ENCODE results near the gene ALG8. TPM values are rescaled to one million over a fixed set of nuclear protein-coding genes. Genes with fewer than 3 reads are reported as not detected.

ALG8 gene
- polyA plus RNA-seq, 1 of the 3 experiments (the other 2 are of a cell fraction), result 42.0 TPM

DNA sequence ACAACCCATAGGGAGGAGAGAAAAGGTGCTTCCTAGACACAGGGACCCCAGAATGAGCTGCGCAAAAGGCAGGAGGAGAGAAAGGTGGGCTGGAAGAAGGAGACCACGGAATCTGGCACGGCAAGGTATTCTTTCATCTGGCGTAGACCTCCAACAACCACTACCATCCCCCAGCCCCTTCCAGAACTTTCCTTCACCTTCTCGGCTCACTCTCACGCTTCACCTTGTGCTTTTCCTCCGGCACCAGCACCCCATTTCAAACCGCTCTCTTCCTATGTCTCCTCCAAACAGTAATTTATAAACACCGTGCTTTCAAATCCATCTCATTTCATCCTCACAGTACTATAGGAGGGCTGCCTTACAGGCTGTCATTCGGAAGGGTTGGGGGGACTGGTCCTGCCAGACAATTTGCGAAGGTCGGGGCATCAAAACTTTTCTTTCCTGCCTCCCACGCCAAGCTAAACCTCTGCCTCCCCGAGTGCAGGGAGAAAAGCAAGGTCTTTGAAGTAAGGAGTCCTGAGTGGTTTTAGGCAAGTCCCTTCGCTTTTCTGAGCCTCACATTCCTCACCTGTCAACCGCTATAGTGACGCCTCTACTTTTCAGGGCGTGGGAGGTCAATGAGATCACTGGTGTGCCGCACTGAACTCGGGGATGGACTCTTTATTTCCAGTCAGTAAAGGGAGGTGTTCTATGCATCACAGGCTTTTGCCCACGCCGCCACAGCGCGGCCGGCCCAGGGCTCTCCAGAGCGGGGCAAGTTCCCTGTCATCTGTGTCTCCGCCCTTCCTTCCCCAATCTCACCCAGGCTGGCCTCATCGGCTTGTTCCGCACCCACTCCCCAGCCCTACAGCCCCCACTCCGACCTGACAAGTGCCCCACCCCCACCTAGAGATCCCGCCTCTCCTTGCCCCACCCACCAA, 48.2 kb upstream of the ALG8 start:
- TF ChIP-seq YY1 (IDR thresholded peaks at IDR 0.05; ENCODE audit: low read depth), result no peak
- no peak for TF ChIP-seq FOXM1 (IDR thresholded peaks at IDR 0.05; ENCODE audit: low read depth)
- TF ChIP-seq TAF1 (IDR thresholded peaks at IDR 0.05; ENCODE audit: borderline replicate concordance, low read depth, low read length), result no peak
- no peak for TF ChIP-seq EP300 (IDR thresholded peaks at IDR 0.05; ENCODE audit: borderline replicate concordance in 1 of 2, low read depth in 1 of 2, low read length in 1 of 2)
- no peak for TF ChIP-seq CHD2 (IDR thresholded peaks at IDR 0.05; ENCODE audit: low read length, partially characterized antibody)
- TF ChIP-seq JUND (IDR thresholded peaks at IDR 0.05), result no peak
- TF ChIP-seq RCOR1 (IDR thresholded peaks at IDR 0.05; ENCODE audit: low read length), result no peak
- no peak for TF ChIP-seq SMC3 (IDR thresholded peaks at IDR 0.05; ENCODE audit: low read depth, low read length)
- no peak; the same call in none of the 2 replicates for TF ChIP-seq MXI1 (IDR thresholded peaks at IDR 0.05; ENCODE audit: low read depth, low read length)
- no peak for TF ChIP-seq FOSL2 (IDR thresholded peaks at IDR 0.05; ENCODE audit: borderline replicate concordance, low read depth)
- TF ChIP-seq TEAD4 (IDR thresholded peaks at IDR 0.05; ENCODE audit: borderline replicate concordance, insufficient read depth), result no peak
- TF ChIP-seq GABPA (IDR thresholded peaks at IDR 0.05; ENCODE audit: low read depth), result no peak
- TF ChIP-seq, protein P1, sequence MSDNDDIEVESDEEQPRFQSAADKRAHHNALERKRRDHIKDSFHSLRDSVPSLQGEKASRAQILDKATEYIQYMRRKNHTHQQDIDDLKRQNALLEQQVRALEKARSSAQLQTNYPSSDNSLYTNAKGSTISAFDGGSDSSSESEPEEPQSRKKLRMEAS (IDR thresholded peaks at IDR 0.05; ENCODE audit: low read depth), result no peak; the same call in 1 of the 2 replicates
- TF ChIP-seq MEF2A (IDR thresholded peaks at IDR 0.05; ENCODE audit: borderline replicate concordance, low read depth), result no peak
- 0 out of 2 replicates have a peak, but pooled peaks cover 6% of the 10 kb centered on the region for H4K20me1 ChIP-seq (ENCODE audit: insufficient read depth)
- ChIA-PET POLR2A (interaction anchor here (0.6 to 1.9 kb wide), 7 partner anchors 18 to 387 kb away, joined by 3 to 13 read pairs (median 5); partner anchors contain the start of genes ALG8, GAB2 and NARS2), CTCF (interaction anchor here (1.2 to 1.3 kb wide), 2 partner anchors 40 to 48 kb away, joined by 3 read pairs; partner anchors contain the start of gene ALG8)
- H3K36me3 ChIP-seq (replicated peaks in 1 of 2; ENCODE audit: control insufficient read depth in 1 of 2, insufficient read depth in 2 of 2, low read length in 1 of 2), result peaks cover 0 to 21% of the 10 kb centered on the region in 2 experiments
- peaks cover 5% of the 10 kb centered on the region for H3F3A ChIP-seq (replicated peaks; ENCODE audit: insufficient read depth)
- peak overlapping the region; percentile 83 for H3K4me2 ChIP-seq
- WGBS (ENCODE audit: low lambda C conversion rate), result 31% methylated on average over 28 of the region's 31 CpGs
- DNase-seq, result no peak
- H3K4me1 ChIP-seq (ENCODE audit: control insufficient read depth in 1 of 2, insufficient read depth in 2 of 2, low read depth in 1 of 2, low read length in 1 of 2), result peaks cover 21 to 32% of the 10 kb centered on the region in 2 experiments; a peak in 3 of 4 replicates
- H2AFZ ChIP-seq (ENCODE audit: low read depth), result no peak overlapping the region
- peak overlapping the region; percentile 92 for H3K9ac ChIP-seq
- no peaks in the 10 kb centered on the region for H3K9me2 ChIP-seq
- H3K27ac ChIP-seq (ENCODE audit: low read depth in 2 of 2, low read length in 1 of 2), result peak overlapping the region in 1 of 2 experiments; percentile 80; a peak in 3 of 4 replicates
- peak overlapping the region; percentile 74 to 98 for H3K4me3 ChIP-seq (ENCODE audit: low read depth in 2 of 2, low read length in 1 of 2)
- H3K27me3 ChIP-seq (ENCODE audit: insufficient read depth), result no peaks in the 10 kb centered on the region
- H3K9me3 ChIP-seq, result no peaks in the 10 kb centered on the region
- H3K79me2 ChIP-seq (ENCODE audit: insufficient read depth), result peaks cover 82% of the 10 kb centered on the region

DNA sequence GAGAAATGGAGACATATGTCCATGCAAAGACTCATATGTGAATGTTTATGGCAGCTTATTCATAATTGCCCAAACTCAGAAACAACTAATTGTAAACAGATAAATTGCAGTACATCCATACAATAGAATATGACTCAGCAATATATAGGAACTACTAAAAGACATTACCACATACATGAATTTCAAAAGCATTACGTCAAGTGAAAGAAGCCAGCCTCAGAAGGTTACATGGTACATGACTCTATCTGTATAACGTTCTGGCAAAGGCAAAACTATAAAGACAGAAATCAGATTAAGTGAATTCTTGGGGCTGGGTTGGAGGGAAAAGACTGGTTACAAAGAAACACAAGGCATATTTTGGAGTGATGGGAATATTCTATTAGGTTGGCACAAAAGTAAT, 41.8 kb upstream of the ALG8 start:
- no peak overlapping the region for H3K4me3 ChIP-seq (ENCODE audit: low read depth in 2 of 2, low read length in 1 of 2)
- no peak overlapping the region for H2AFZ ChIP-seq (ENCODE audit: low read depth)
- 72% methylated on average over 2 of the region's 2 CpGs for WGBS (ENCODE audit: low lambda C conversion rate)
- no peaks in the 10 kb centered on the region for H3K9me3 ChIP-seq
- ChIA-PET CTCF (no interaction called here), POLR2A (no interaction called here)
- H4K20me1 ChIP-seq (ENCODE audit: insufficient read depth), result no peaks in the 10 kb centered on the region
- H3K4me2 ChIP-seq, result no peak overlapping the region
- TF ChIP-seq MEF2A (IDR thresholded peaks at IDR 0.05; ENCODE audit: borderline replicate concordance, low read depth), result no peak
- no peak for TF ChIP-seq ELF1 (IDR thresholded peaks at IDR 0.05)
- no peak for TF ChIP-seq FOXJ3 (CRISPR knock-in tag; IDR thresholded peaks at IDR 0.05)
- H3K79me2 ChIP-seq (ENCODE audit: insufficient read depth), result peaks cover 42% of the 10 kb centered on the region; the same call in 1 of the 2 replicates
- H3K36me3 ChIP-seq (replicated peaks in 1 of 2; ENCODE audit: control insufficient read depth in 1 of 2, insufficient read depth in 2 of 2, low read length in 1 of 2), result peaks cover 0 to 21% of the 10 kb centered on the region in 2 experiments
- no peak overlapping the region for H3K27ac ChIP-seq (ENCODE audit: low read depth in 2 of 2, low read length in 1 of 2)
- H3K27me3 ChIP-seq (ENCODE audit: insufficient read depth), result no peaks in the 10 kb centered on the region
- peaks cover 3 to 9% of the 10 kb centered on the region in 2 experiments; a peak in 2 of 4 replicates for H3K4me1 ChIP-seq (ENCODE audit: control insufficient read depth in 1 of 2, insufficient read depth in 2 of 2, low read depth in 1 of 2, low read length in 1 of 2)
- H3K9ac ChIP-seq, result no peak overlapping the region
- no peaks in the 10 kb centered on the region for H3F3A ChIP-seq (replicated peaks; ENCODE audit: insufficient read depth)
- DNase-seq, result no peak
- no peaks in the 10 kb centered on the region for H3K9me2 ChIP-seq
